ENCODE measurements around the gene TRANK1.

DNA sequence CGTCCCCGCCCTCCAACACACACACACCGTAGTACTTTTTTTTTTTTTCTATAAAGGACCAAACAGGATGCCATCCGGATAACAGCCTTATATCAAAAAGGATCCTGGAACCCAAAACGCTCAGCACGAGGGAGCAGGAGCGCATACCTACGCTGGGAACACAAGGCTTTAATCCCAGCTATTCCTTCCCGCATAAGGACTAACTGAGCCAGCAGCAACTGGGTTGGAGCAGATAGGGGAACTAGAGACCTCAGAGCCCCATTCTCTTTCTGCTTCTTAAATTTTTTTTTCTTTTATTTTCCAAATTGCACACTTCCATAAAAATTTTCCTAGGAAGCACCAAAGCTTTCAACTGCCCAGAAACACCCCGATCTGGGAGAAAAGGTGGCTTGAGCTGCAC, 1.3 kb downstream of the TRANK1 start:
- no peak for TF ChIP-seq CTCF (IDR thresholded peaks at IDR 0.05)
- TF ChIP-seq POLR2A (IDR thresholded peaks at IDR 0.05), result no peak
